Stimulated activated CD4-positive, alpha-beta T cell treated with anti-CD3 and anti-CD28 coated beads, Interleukin-4, amount 100 ng/mL, for 1 hour (primary cell): Measurements from ENCODE around the gene GALNT4.
A peak's percentile ranks its signal among the peaks of the same experiment; 100 is the strongest.

Source experiments
- DNase-seq: peaks from one replicate; pipeline ENCODE4 v3.0.0-alpha.2; 2020

The GALNT4 gene

GRCh38 chr12:89524541-89525304, at the start of gene GALNT4:
Gene GALNT4 (minus strand): TSS chr12:89524796. CDS start chr12:89524549, 247 bp downstream.
- DNase-seq: peak; percentile 69

- no peak for DNase-seq
Measured at GRCh38 chr12:89573051-89573810, 48.6 kb upstream of the GALNT4 start.

GRCh38 chr12:89571491-89572195, 47.0 kb upstream of the GALNT4 start:
- DNase-seq: no peak

GRCh38 chr12:89568484-89568883, 43.9 kb upstream of the GALNT4 start:
- no peak for DNase-seq

- no peak for DNase-seq
Measured at GRCh38 chr12:89567691-89568239, 43.2 kb upstream of the GALNT4 start.

GRCh38 chr12:89566615-89567014, 42.0 kb upstream of the GALNT4 start:
- DNase-seq: no peak

- no peak for DNase-seq
Measured at GRCh38 chr12:89565002-89565401, 40.4 kb upstream of the GALNT4 start.

- no peak for DNase-seq
Measured at GRCh38 chr12:89559753-89560152, 35.2 kb upstream of the GALNT4 start.

GRCh38 chr12:89556976-89557375, 32.4 kb upstream of the GALNT4 start:
- no peak for DNase-seq

GRCh38 chr12:89552376-89552775, 27.8 kb upstream of the GALNT4 start:
- DNase-seq: no peak

- no peak for DNase-seq
Measured at GRCh38 chr12:89551747-89552146, 27.2 kb upstream of the GALNT4 start.

GRCh38 chr12:89547101-89547500, 22.5 kb upstream of the GALNT4 start:
- no peak for DNase-seq

GRCh38 chr12:89546151-89546550, 21.6 kb upstream of the GALNT4 start:
- no peak for DNase-seq

- no peak for DNase-seq
Measured at GRCh38 chr12:89544681-89545184, 20.1 kb upstream of the GALNT4 start.

- no peak for DNase-seq
Measured at GRCh38 chr12:89544022-89544421, 19.4 kb upstream of the GALNT4 start.

- peak; percentile 44 for DNase-seq
Measured at GRCh38 chr12:89542912-89543592, 18.5 kb upstream of the GALNT4 start.

- no peak for DNase-seq
Measured at GRCh38 chr12:89542236-89542635, 17.6 kb upstream of the GALNT4 start.

GRCh38 chr12:89540586-89540985, 16.0 kb upstream of the GALNT4 start:
- no peak for DNase-seq

- DNase-seq: no peak
Measured at GRCh38 chr12:89539426-89540223, 15.0 kb upstream of the GALNT4 start.

GRCh38 chr12:89538897-89539296, 14.3 kb upstream of the GALNT4 start:
- DNase-seq: no peak

- no peak for DNase-seq
Measured at GRCh38 chr12:89537389-89537788, 12.8 kb upstream of the GALNT4 start.

- DNase-seq: no peak
Measured at GRCh38 chr12:89529738-89530137, 5.1 kb upstream of the GALNT4 start.
